Measurements from ENCODE around the gene ZCCHC7. TPM values are rescaled to one million over a fixed set of nuclear protein-coding genes. Genes with fewer than 3 reads are reported as not detected.

Gene ZCCHC7
- total RNA-seq, 1 donor, result 32.6 TPM

GRCh38 chr9:37371565-37372464 lies 251.4 kb downstream of the ZCCHC7 start:
- H3K27me3 ChIP-seq (ENCODE audit: insufficient read depth, low read length), result peaks cover 10% of the 10 kb centered on the region
- no peaks in the 10 kb centered on the region for H3K79me2 ChIP-seq (ENCODE audit: insufficient read depth, low read length)
- DNase-seq (ENCODE audit: insufficient read length, low spot score, missing footprints), result peak; percentile 88
- H3K9me3 ChIP-seq (ENCODE audit: low read depth, low read length), result no peaks in the 10 kb centered on the region
- no peak overlapping the region for H3K4me3 ChIP-seq (ENCODE audit: insufficient read depth, low read length)
- no peak for TF ChIP-seq CTCF (IDR thresholded peaks at IDR 0.05; ENCODE audit: extremely low read depth, low read depth, low read length)
- H4K20me1 ChIP-seq (ENCODE audit: insufficient read depth, low read length), result peaks cover 5% of the 10 kb centered on the region
- no peak overlapping the region for H2AFZ ChIP-seq (ENCODE audit: low read length)
- no peaks in the 10 kb centered on the region for H3K36me3 ChIP-seq (ENCODE audit: insufficient read depth, low read length)
- H3K4me2 ChIP-seq (ENCODE audit: insufficient read depth, low read length), result peak overlapping the region; percentile 49
- peak overlapping the region; percentile 36 for H3K27ac ChIP-seq (ENCODE audit: low read depth, low read length)
- peaks cover 13% of the 10 kb centered on the region for H3K4me1 ChIP-seq (ENCODE audit: insufficient read depth, low read length)

GRCh38 chr9:37372839-37373238 lies 252.5 kb downstream of the ZCCHC7 start:
- DNase-seq (ENCODE audit: insufficient read length, low spot score, missing footprints), result no peak
- Histone ChIP-seq H3K27me3 (ENCODE audit: insufficient read depth, low read length) (peaks cover 14% of the 10 kb centered on the region), H3K4me2 (ENCODE audit: insufficient read depth, low read length) (no peak overlapping the region), H3K9me3 (ENCODE audit: low read depth, low read length) (no peaks in the 10 kb centered on the region), H3K4me3 (ENCODE audit: insufficient read depth, low read length) (no peak overlapping the region), H3K4me1 (ENCODE audit: insufficient read depth, low read length) (peaks cover 13% of the 10 kb centered on the region), H2AFZ (ENCODE audit: low read length) (no peak overlapping the region), H3K36me3 (ENCODE audit: insufficient read depth, low read length) (no peaks in the 10 kb centered on the region), H4K20me1 (ENCODE audit: insufficient read depth, low read length) (peaks cover 5% of the 10 kb centered on the region), H3K79me2 (ENCODE audit: insufficient read depth, low read length) (no peaks in the 10 kb centered on the region), H3K27ac (ENCODE audit: low read depth, low read length) (no peak overlapping the region)
- TF ChIP-seq CTCF (IDR thresholded peaks at IDR 0.05; ENCODE audit: extremely low read depth, low read depth, low read length), result no peak

- H3K4me3 ChIP-seq (ENCODE audit: insufficient read depth, low read length), result no peak overlapping the region
- peaks cover 21% of the 10 kb centered on the region for H3K27me3 ChIP-seq (ENCODE audit: insufficient read depth, low read length)
- DNase-seq (ENCODE audit: insufficient read length, low spot score, missing footprints), result no peak
- no peaks in the 10 kb centered on the region for H3K36me3 ChIP-seq (ENCODE audit: insufficient read depth, low read length)
- H3K4me2 ChIP-seq (ENCODE audit: insufficient read depth, low read length), result no peak overlapping the region
- H2AFZ ChIP-seq (ENCODE audit: low read length), result no peak overlapping the region
- no peak for TF ChIP-seq CTCF (IDR thresholded peaks at IDR 0.05; ENCODE audit: extremely low read depth, low read depth, low read length)
- no peak overlapping the region for H3K27ac ChIP-seq (ENCODE audit: low read depth, low read length)
- H3K79me2 ChIP-seq (ENCODE audit: insufficient read depth, low read length), result no peaks in the 10 kb centered on the region
- H3K9me3 ChIP-seq (ENCODE audit: low read depth, low read length), result no peaks in the 10 kb centered on the region
- H4K20me1 ChIP-seq (ENCODE audit: insufficient read depth, low read length), result peaks cover 5% of the 10 kb centered on the region
- peaks cover 13% of the 10 kb centered on the region for H3K4me1 ChIP-seq (ENCODE audit: insufficient read depth, low read length)
Measured at GRCh38 chr9:37373621-37374020, 253.2 kb downstream of the ZCCHC7 start.

GRCh38 chr9:37374892-37375291 lies 254.5 kb downstream of the ZCCHC7 start:
- H3K79me2 ChIP-seq (ENCODE audit: insufficient read depth, low read length), result no peaks in the 10 kb centered on the region

More at GRCh38 chr9:37374892-37375291, 254.5 kb downstream of the ZCCHC7 start:
- no peaks in the 10 kb centered on the region for H3K36me3 ChIP-seq (ENCODE audit: insufficient read depth, low read length)
- H4K20me1 ChIP-seq (ENCODE audit: insufficient read depth, low read length), result peaks cover 5% of the 10 kb centered on the region
- DNase-seq (ENCODE audit: insufficient read length, low spot score, missing footprints), result no peak
- peaks cover 25% of the 10 kb centered on the region for H3K27me3 ChIP-seq (ENCODE audit: insufficient read depth, low read length)
- no peak for TF ChIP-seq CTCF (IDR thresholded peaks at IDR 0.05; ENCODE audit: extremely low read depth, low read depth, low read length)
- H3K4me1 ChIP-seq (ENCODE audit: insufficient read depth, low read length), result peaks cover 13% of the 10 kb centered on the region
- H3K4me2 ChIP-seq (ENCODE audit: insufficient read depth, low read length), result no peak overlapping the region
- no peak overlapping the region for H3K27ac ChIP-seq (ENCODE audit: low read depth, low read length)
- no peak overlapping the region for H3K4me3 ChIP-seq (ENCODE audit: insufficient read depth, low read length)
- H3K9me3 ChIP-seq (ENCODE audit: low read depth, low read length), result no peaks in the 10 kb centered on the region
- H2AFZ ChIP-seq (ENCODE audit: low read length), result no peak overlapping the region
